H1 (cell line): ENCODE measurements around the gene CDH2. TPM values are rescaled to one million over a fixed set of nuclear protein-coding genes. Genes with fewer than 3 reads are reported as not detected.

ENCODE experiments used
- CTCF ChIA-PET: fragments of 300-600 bp; sonication (Branson Sonifier 250); formaldehyde crosslinking; loops from one replicate; lab custom pipeline; 2021; ENCODE audit not compliant: partially characterized antibody; lab: Charles Lee
- POLR2A ChIA-PET: fragments of 300-600 bp; sonication (Branson Sonifier 250); formaldehyde crosslinking; loops from one replicate; lab custom pipeline; 2021; ENCODE audit warnings: inconsistent platforms; ENCODE audit not compliant: partially characterized antibody; lab: Charles Lee
- DNase-seq, 2 experiments: peaks; one replicate each; pipeline versions ENCODE4 v3.0.0 to v3.0.0-alpha.2; 2010 to 2022; ENCODE audit warnings: low spot score in 2 of 2, low read depth in 1 of 2, mixed read lengths in 1 of 2
- FAIRE-seq: peaks from 2 replicates; lab custom pipeline; 2011; peaks lifted over from hg19 to GRCh38; lab: Jason Lieb, UNC
- H2AFZ ChIP-seq: 2 replicates; pipeline ENCODE4 v1.8.1; 2012; ENCODE audit warnings: low read length, inconsistent platforms
- H2AK5ac ChIP-seq: 2 replicates; pipeline ENCODE4 v1.6.1; 2013; ENCODE audit warnings: low read depth, low read length
- H2BK120ac ChIP-seq: replicated peaks from 2 replicates; pipeline ENCODE3; 2013; ENCODE audit warnings: low read depth, low read length, inconsistent platforms
- H2BK12ac ChIP-seq: 2 replicates; pipeline ENCODE4 v1.6.1; 2013; ENCODE audit warnings: low read depth, low read length
- H2BK15ac ChIP-seq: 2 replicates; pipeline ENCODE4 v1.6.1; 2013; ENCODE audit warnings: low read length
- H2BK20ac ChIP-seq: 2 replicates; pipeline ENCODE4 v1.6.1; 2013; ENCODE audit warnings: low read length
- H2BK5ac ChIP-seq: 2 replicates; pipeline ENCODE4 v1.6.1; 2013; ENCODE audit warnings: low read depth, low read length
- H3K14ac ChIP-seq: 2 replicates; pipeline ENCODE4 v1.6.1; 2013; ENCODE audit warnings: inconsistent platforms; ENCODE audit not compliant: insufficient read length
- H3K18ac ChIP-seq: 2 replicates; pipeline ENCODE4 v1.6.1; 2013; ENCODE audit warnings: low read length; ENCODE audit errors: extremely low read depth
- H3K23ac ChIP-seq: 2 replicates; pipeline ENCODE4 v1.6.1; 2013; ENCODE audit warnings: inconsistent platforms; ENCODE audit not compliant: insufficient read length
- H3K23me2 ChIP-seq: 2 replicates; pipeline ENCODE4 v1.6.1; 2013; ENCODE audit warnings: low read depth, low read length
- H3K27ac ChIP-seq: 2 replicates; pipeline ENCODE4 v1.6.1; 2011; ENCODE audit warnings: low read depth, low read length, inconsistent platforms
- H3K27me3 ChIP-seq, 4 experiments: replicated peaks in 1 of 4; 1 replicate in 1 of 4; 2 replicates in 3 of 4; pipeline versions ENCODE4 v1.6.1 to v1.8.1; 2011 to 2013; ENCODE audit warnings: low read length in 3 of 4, mild to moderate bottlenecking in 3 of 4, inconsistent platforms in 2 of 4, mixed read lengths in 2 of 4, moderate library complexity in 1 of 4; ENCODE audit not compliant: control insufficient read depth in 3 of 4, insufficient read depth in 3 of 4; ENCODE audit errors: extremely low read depth in 1 of 4
- H3K36me3 ChIP-seq, 4 experiments: 2 replicates each; pipeline versions ENCODE4 v1.6.1 to v1.8.1; 2011 to 2013; ENCODE audit warnings: mild to moderate bottlenecking in 4 of 4, low read length in 3 of 4, moderate library complexity in 2 of 4, control low read depth in 1 of 4, inconsistent platforms in 1 of 4; ENCODE audit not compliant: insufficient read depth in 4 of 4, control insufficient read depth in 2 of 4
- H3K4ac ChIP-seq: replicated peaks from 2 replicates; pipeline ENCODE3; 2013; ENCODE audit warnings: low read length, low read depth, mixed read lengths, inconsistent platforms; ENCODE audit not compliant: insufficient read length
- H3K4me1 ChIP-seq, 4 experiments: replicated peaks in 1 of 4; 1 replicate in 1 of 4; 2 replicates in 3 of 4; pipeline versions ENCODE4 v1.6.1 to v1.8.1; 2011 to 2013; ENCODE audit warnings: low read length in 3 of 4, inconsistent platforms in 2 of 4, mixed read lengths in 1 of 4; ENCODE audit not compliant: insufficient read depth in 4 of 4, control insufficient read depth in 3 of 4
- H3K4me2 ChIP-seq, 2 experiments: 2 replicates each; pipeline versions ENCODE4 v1.6.1 to v1.8.1; 2011 to 2013; ENCODE audit warnings: low read depth in 2 of 2, low read length in 2 of 2, control low read depth in 1 of 2, inconsistent platforms in 1 of 2, mild to moderate bottlenecking in 1 of 2; ENCODE audit not compliant: insufficient read depth in 1 of 2
- H3K4me3 ChIP-seq, 4 experiments: fragments of 200-600, 300-600 bp in 1 of 4; sonication (generic), shearing (Covaris generic), sonication (Bioruptor Twin) in 1 of 4; 2 replicates each; pipeline versions ENCODE4 v1.5.1 to v1.8.1; 2011 to 2016; ENCODE audit warnings: low read length in 4 of 4, low read depth in 3 of 4, control low read depth in 2 of 4, inconsistent platforms in 2 of 4, mild to moderate bottlenecking in 2 of 4, mixed read lengths in 1 of 4, moderate library complexity in 1 of 4; ENCODE audit not compliant: insufficient read depth in 2 of 4; ENCODE audit errors: extremely low read depth in 1 of 4
- H3K56ac ChIP-seq: replicated peaks from 2 replicates; pipeline ENCODE3; 2013; ENCODE audit warnings: low read depth, mild to moderate bottlenecking, mixed read lengths, low read length, inconsistent platforms; ENCODE audit not compliant: insufficient read length
- H3K79me1 ChIP-seq: 2 replicates; pipeline ENCODE4 v1.6.1; 2013; ENCODE audit warnings: low read depth, low read length, control low read depth
- H3K79me2 ChIP-seq, 2 experiments: 2 replicates each; pipeline versions ENCODE4 v1.6.1 to v1.8.1; 2012 to 2013; ENCODE audit warnings: low read length in 2 of 2, mild to moderate bottlenecking in 2 of 2, inconsistent platforms in 1 of 2; ENCODE audit not compliant: insufficient read depth in 2 of 2, control insufficient read depth in 1 of 2
- H3K9ac ChIP-seq, 4 experiments: replicated peaks in 1 of 4; 1 replicate in 1 of 4; 2 replicates in 3 of 4; pipeline versions ENCODE4 v1.6.1 to v1.8.1; 2011 to 2013; ENCODE audit warnings: low read depth in 3 of 4, low read length in 3 of 4, control low read depth in 2 of 4, mild to moderate bottlenecking in 2 of 4, moderate library complexity in 2 of 4, inconsistent platforms in 1 of 4; ENCODE audit errors: extremely low read depth in 1 of 4
- H3K9me3 ChIP-seq, 2 experiments: 2 replicates each; pipeline versions ENCODE4 v1.6.1 to v1.8.1; 2012 to 2013; ENCODE audit warnings: mild to moderate bottlenecking in 2 of 2, moderate library complexity in 2 of 2, control low read depth in 1 of 2, inconsistent platforms in 1 of 2, low read depth in 1 of 2, low read length in 1 of 2, mixed read lengths in 1 of 2; ENCODE audit not compliant: insufficient read depth in 2 of 2
- H4K20me1 ChIP-seq, 2 experiments: replicated peaks in 1 of 2; 2 replicates each; pipeline versions ENCODE3 to v1.8.1; 2011 to 2013; ENCODE audit warnings: inconsistent platforms in 2 of 2, low read length in 2 of 2, mild to moderate bottlenecking in 1 of 2; ENCODE audit not compliant: insufficient read depth in 2 of 2, control insufficient read depth in 1 of 2
- H4K5ac ChIP-seq: 2 replicates; pipeline ENCODE4 v1.6.1; 2013; ENCODE audit warnings: low read length, low read depth, mixed read lengths, inconsistent platforms; ENCODE audit not compliant: insufficient read length
- H4K8ac ChIP-seq: 2 replicates; pipeline ENCODE4 v1.8.0; 2013; ENCODE audit warnings: mild to moderate bottlenecking, moderate library complexity, low read length, inconsistent platforms; ENCODE audit not compliant: insufficient read depth; ENCODE audit errors: extremely low read depth
- H4K91ac ChIP-seq: replicated peaks from 2 replicates; pipeline ENCODE3; 2013; ENCODE audit warnings: low read length, mixed read lengths, inconsistent platforms; ENCODE audit not compliant: insufficient read length
- BACH1 ChIP-seq: IDR thresholded peaks from 2 replicates; pipeline ENCODE4 v1.6.1; 2012; ENCODE audit warnings: low read length, improper control_type of control experiment
- BCL11A ChIP-seq, 2 experiments: IDR thresholded peaks; one replicate each; pipeline ENCODE4 v1.6.1; 2011; ENCODE audit warnings: low read depth in 2 of 2, low read length in 2 of 2, mild to moderate bottlenecking in 2 of 2
- BRCA1 ChIP-seq: IDR thresholded peaks from 2 replicates; pipeline ENCODE4 v1.6.1; 2012; ENCODE audit warnings: low read depth, low read length, improper control_type of control experiment
- CBX8 ChIP-seq: fragments of 300-800, 300-1000 bp; sonication (generic); IDR thresholded peaks from 2 replicates; pipeline ENCODE4 v1.7.1; 2016; ENCODE audit warnings: low read depth, low read length, borderline replicate concordance
- CEBPB ChIP-seq: IDR thresholded peaks from 2 replicates; pipeline ENCODE4 v1.6.1; 2012; ENCODE audit warnings: low read depth, low read length
- EGR1 ChIP-seq: IDR thresholded peaks from 2 replicates; pipeline ENCODE4 v1.6.1; 2011; ENCODE audit warnings: low read depth, low read length, borderline replicate concordance
- GABPA ChIP-seq: IDR thresholded peaks from 2 replicates; pipeline ENCODE4 v1.6.1; 2011; ENCODE audit warnings: mild to moderate bottlenecking, low read length, moderate library complexity, borderline replicate concordance; ENCODE audit not compliant: insufficient read depth
- GTF2F1 ChIP-seq: IDR thresholded peaks from 2 replicates; pipeline ENCODE4 v1.6.1; 2012; ENCODE audit warnings: low read depth, low read length, improper control_type of control experiment, borderline replicate concordance
- HDAC2 ChIP-seq, 2 experiments: fragments of 300-600 bp in 1 of 2; sonication (generic) in 1 of 2; IDR thresholded peaks; 2 replicates each; pipeline ENCODE4 v1.6.1; 2011 to 2012; ENCODE audit warnings: low read depth in 2 of 2, low read length in 2 of 2, mild to moderate bottlenecking in 2 of 2, moderate library complexity in 2 of 2, borderline replicate concordance in 1 of 2, inconsistent platforms in 1 of 2
- NANOG ChIP-seq: IDR thresholded peaks from 2 replicates; pipeline ENCODE4 v1.6.1; 2011; ENCODE audit warnings: low read length, low read depth, mild to moderate bottlenecking, inconsistent platforms; ENCODE audit not compliant: insufficient read depth, poor library complexity, severe bottlenecking
- SP4 ChIP-seq: IDR thresholded peaks from 2 replicates; pipeline ENCODE4 v1.6.1; 2012; ENCODE audit warnings: low read length, inconsistent platforms
- SUZ12 ChIP-seq: fragments of 200-600 bp; sonication (generic); IDR thresholded peaks from 2 replicates; pipeline ENCODE4 v1.6.1; 2012; ENCODE audit warnings: mild to moderate bottlenecking, inconsistent platforms, low read length, moderate library complexity, mixed read lengths
- TCF12 ChIP-seq: IDR thresholded peaks from 2 replicates; pipeline ENCODE4 v1.6.1; 2011; ENCODE audit warnings: low read depth, mild to moderate bottlenecking, low read length
- USF2 ChIP-seq: IDR thresholded peaks from 2 replicates; pipeline ENCODE4 v1.6.1; 2011; ENCODE audit warnings: low read length, improper control_type of control experiment
- WGBS, 2 experiments: shearing (Covaris generic) in 1 of 2; methylation state at CpG; one replicate each; pipeline versions ENCODE4 v1.1.6 to v1.1.7; 2013 to 2015; ENCODE audit warnings: low lambda C conversion rate in 2 of 2, mixed read lengths in 2 of 2, inconsistent platforms in 1 of 2, low coverage in 1 of 2, missing lambda C conversion rate in 1 of 2; ENCODE audit not compliant: insufficient replicate concordance in 2 of 2, insufficient coverage in 1 of 2, insufficient read length in 1 of 2; ENCODE audit errors: extremely low coverage in 1 of 2, missing lambda C conversion rate in 1 of 2; 5-methylcytosine and 5-hydroxymethylcytosine counted together
- polyA plus RNA-seq, 7 experiments: library from polyadenylated mRNA; depleted of rRNA in 3 of 7; stranded (reverse) in 5 of 7; unstranded in 2 of 7; fragments of >200 nt in 5 of 7; fragments of 200-250 nt in 2 of 7; gene quantifications; 1 replicate in 5 of 7; 2 replicates in 1 of 7; 4 replicates in 1 of 7; pipeline versions ENCODE4 v1.2.1 to v1.2.3, GENCODE V29; 2011 to 2013; ENCODE audit warnings: missing spikeins in 2 of 7, mixed read lengths in 2 of 7
- total RNA-seq: library from RNA; stranded (reverse); fragmentation: NEBNext Ultra II Directional; extraction: Animal tissue kit (Norgen Biotek cat#: 25700); gene quantifications from 2 replicates; pipeline ENCODE4 v1.2.1, GENCODE V29; 2021

CDH2 gene
- total and polyA plus RNA-seq, 2 of the 8 experiments (the other 6 are each of a cell fraction or from before 2014, with no cell fraction given): 15.0 to 56.5 TPM

GRCh38 chr18:28041366-28041765 is 135.6 kb downstream of the CDH2 start:
- Histone ChIP-seq H2BK120ac (no peak overlapping the region), H4K20me1 (no peaks in the 10 kb centered on the region), H2AFZ (no peak overlapping the region), H3K36me3 (no peaks in the 10 kb centered on the region), H3K14ac (no peak overlapping the region), H3K9me3 (no peaks in the 10 kb centered on the region), H3K79me1 (no peaks in the 10 kb centered on the region), H2AK5ac (no peak overlapping the region), H3K79me2 (no peaks in the 10 kb centered on the region), H4K91ac (no peak overlapping the region), H3K27me3 (no peaks in the 10 kb centered on the region), H3K18ac (no peak overlapping the region), H3K56ac (no peak overlapping the region), H2BK5ac (no peak overlapping the region; the same call in 1 of the 2 replicates), H2BK15ac (no peak overlapping the region), H3K4me2 (no peak overlapping the region), H3K23ac (no peak overlapping the region), H2BK12ac (0 out of 2 replicates have a peak overlapping the region, but pooled peaks have one; percentile 81), H2BK20ac (no peak overlapping the region), H3K4ac (no peak overlapping the region), H3K27ac (no peak overlapping the region), H3K23me2 (no peaks in the 10 kb centered on the region; the same call in 1 of the 2 replicates), H4K8ac (no peak overlapping the region), H3K9ac (no peak overlapping the region), H4K5ac (no peak overlapping the region), H3K4me3 (no peak overlapping the region), H3K4me1 (peaks cover 0 to 9% (median 1%) of the 10 kb centered on the region in 4 experiments; a peak in 2 of 7 replicates)
- CTCF ChIA-PET: no interaction called here
- 79% methylated on average over 5 of the region's 5 CpGs; no CpG with 5 or more reads in 1 of the 2 experiments for WGBS, 2 experiments
- DNase-seq: no peak
- FAIRE-seq: no peak
- POLR2A ChIA-PET: no interaction called here
- TF ChIP-seq SP4 (no peak), GABPA (no peak), TCF12 (no peak), SUZ12 (no peak), BCL11A (IDR thresholded peaks at IDR 0.05; ENCODE audit: low read depth in 2 of 2, low read length in 2 of 2) (no peak), CEBPB (no peak), CBX8 (no peak), GTF2F1 (no peak), BACH1 (no peak), USF2 (no peak), EGR1 (no peak), NANOG (no peak), HDAC2 (IDR thresholded peaks at IDR 0.05; ENCODE audit: borderline replicate concordance in 1 of 2, low read depth in 2 of 2, low read length in 2 of 2) (no peak), BRCA1 (no peak)
